DMS 273 treated with DMSO at 0.1 percent for 48 hours (cell line): Measurements from ENCODE around the gene PDE4A.
"Not testable (repeated sequence)": the region's sequence is repeated elsewhere in the genome, so short reads cannot be mapped to it uniquely, and the experiment has no call there.

Experiments
- DNase-seq: peaks from one replicate; lab custom pipeline; 2025; lab: John Stamatoyannopoulos, UW

The PDE4A gene

GRCh38 chr19:10420444-10421239, at the start of gene PDE4A:
Gene PDE4A, plus strand, starts transcription at chr19:10420538. Its CDS starts 227 bp downstream, at chr19:10420765.
- DNase-seq: peak; percentile 42

GRCh38 chr19:10372690-10373089, 47.6 kb upstream of the PDE4A start:
- no peak for DNase-seq

- DNase-seq: no peak
Measured at GRCh38 chr19:10374931-10375330, 45.4 kb upstream of the PDE4A start.

- DNase-seq: not testable (repeated sequence)
Measured at GRCh38 chr19:10377140-10377640, 43.1 kb upstream of the PDE4A start.

GRCh38 chr19:10378124-10378523, 42.2 kb upstream of the PDE4A start:
- DNase-seq: no peak

- no peak for DNase-seq
Measured at GRCh38 chr19:10379880-10380312, 40.4 kb upstream of the PDE4A start.

GRCh38 chr19:10380313-10381102, 39.8 kb upstream of the PDE4A start, which contains the start of gene TYK2:
Gene TYK2, minus strand, starts transcription at chr19:10380572. Its CDS starts 2,166 bp downstream, at chr19:10378406.
- DNase-seq: peak; percentile 97

GRCh38 chr19:10383223-10383499, 37.2 kb upstream of the PDE4A start:
- DNase-seq: not testable (repeated sequence)

- no peak for DNase-seq
Measured at GRCh38 chr19:10384580-10384979, 35.8 kb upstream of the PDE4A start.

GRCh38 chr19:10388957-10389356, 31.4 kb upstream of the PDE4A start:
- DNase-seq: peak; percentile 47

GRCh38 chr19:10389863-10390262, 30.5 kb upstream of the PDE4A start:
- DNase-seq: no peak

GRCh38 chr19:10390652-10391286, 29.6 kb upstream of the PDE4A start:
- no peak for DNase-seq

GRCh38 chr19:10392120-10392519, 28.2 kb upstream of the PDE4A start:
- DNase-seq: no peak

GRCh38 chr19:10393137-10393536, 27.2 kb upstream of the PDE4A start:
- DNase-seq: no peak

- no peak for DNase-seq
Measured at GRCh38 chr19:10395003-10395402, 25.3 kb upstream of the PDE4A start.

- DNase-seq: no peak
Measured at GRCh38 chr19:10395436-10395835, 24.9 kb upstream of the PDE4A start.

- no peak for DNase-seq
Measured at GRCh38 chr19:10395917-10396316, 24.4 kb upstream of the PDE4A start.

- no peak for DNase-seq
Measured at GRCh38 chr19:10398819-10399218, 21.5 kb upstream of the PDE4A start.

- DNase-seq: not testable (repeated sequence)
Measured at GRCh38 chr19:10399340-10399739, 21.0 kb upstream of the PDE4A start.

- no peak for DNase-seq
Measured at GRCh38 chr19:10399878-10400277, 20.5 kb upstream of the PDE4A start.

- no peak for DNase-seq
Measured at GRCh38 chr19:10402441-10403038, 17.8 kb upstream of the PDE4A start.
